ENCODE data around the gene SLC44A5.

GRCh38 chr1:75611014-75611413, at the start of gene SLC44A5:
- TF ChIP-seq, protein P1, sequence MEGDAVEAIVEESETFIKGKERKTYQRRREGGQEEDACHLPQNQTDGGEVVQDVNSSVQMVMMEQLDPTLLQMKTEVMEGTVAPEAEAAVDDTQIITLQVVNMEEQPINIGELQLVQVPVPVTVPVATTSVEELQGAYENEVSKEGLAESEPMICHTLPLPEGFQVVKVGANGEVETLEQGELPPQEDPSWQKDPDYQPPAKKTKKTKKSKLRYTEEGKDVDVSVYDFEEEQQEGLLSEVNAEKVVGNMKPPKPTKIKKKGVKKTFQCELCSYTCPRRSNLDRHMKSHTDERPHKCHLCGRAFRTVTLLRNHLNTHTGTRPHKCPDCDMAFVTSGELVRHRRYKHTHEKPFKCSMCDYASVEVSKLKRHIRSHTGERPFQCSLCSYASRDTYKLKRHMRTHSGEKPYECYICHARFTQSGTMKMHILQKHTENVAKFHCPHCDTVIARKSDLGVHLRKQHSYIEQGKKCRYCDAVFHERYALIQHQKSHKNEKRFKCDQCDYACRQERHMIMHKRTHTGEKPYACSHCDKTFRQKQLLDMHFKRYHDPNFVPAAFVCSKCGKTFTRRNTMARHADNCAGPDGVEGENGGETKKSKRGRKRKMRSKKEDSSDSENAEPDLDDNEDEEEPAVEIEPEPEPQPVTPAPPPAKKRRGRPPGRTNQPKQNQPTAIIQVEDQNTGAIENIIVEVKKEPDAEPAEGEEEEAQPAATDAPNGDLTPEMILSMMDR (conservative IDR thresholded peaks at IDR 0.05; ENCODE audit: low read depth, low read length) = no peak
- TF ChIP-seq EZH2 (IDR thresholded peaks at IDR 0.05; ENCODE audit: borderline replicate concordance, low read depth, low read length, poor library complexity, severe bottlenecking) = no peak
